ENCODE data around the gene CD55. TPM values are rescaled to one million over a fixed set of nuclear protein-coding genes. Genes with fewer than 3 reads are reported as not detected.

Gene CD55
- total RNA-seq, 1 experiment from 2014 or later: 47.9 TPM

DNA sequence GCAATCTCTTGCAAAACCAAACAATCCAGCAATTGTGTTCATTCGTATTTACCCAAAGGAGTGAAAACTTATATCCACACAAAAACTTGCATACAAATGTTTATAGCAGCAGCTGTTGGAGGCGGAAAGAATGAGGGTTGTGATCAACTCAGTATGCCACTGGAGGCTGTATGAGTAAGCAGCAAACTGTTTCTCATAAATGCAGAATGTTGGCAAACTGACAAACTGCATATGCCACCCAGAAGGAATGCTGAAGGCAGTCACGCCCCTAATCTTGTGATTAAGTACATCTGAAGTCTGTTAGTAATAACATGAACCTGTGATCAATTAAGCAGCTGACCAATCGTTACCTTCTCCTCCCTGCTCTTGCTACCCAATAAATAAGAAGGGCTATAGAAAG, 72.1 kb downstream of the CD55 start:
- peak; percentile 89 for DNase-seq (ENCODE audit: low read depth, low spot score)
- in situ Hi-C loops (cut with HindIII; ENCODE audit: low pct_unique_long_range_greater_than_20kb, low sequenced_read_pairs): no loop called here

DNA sequence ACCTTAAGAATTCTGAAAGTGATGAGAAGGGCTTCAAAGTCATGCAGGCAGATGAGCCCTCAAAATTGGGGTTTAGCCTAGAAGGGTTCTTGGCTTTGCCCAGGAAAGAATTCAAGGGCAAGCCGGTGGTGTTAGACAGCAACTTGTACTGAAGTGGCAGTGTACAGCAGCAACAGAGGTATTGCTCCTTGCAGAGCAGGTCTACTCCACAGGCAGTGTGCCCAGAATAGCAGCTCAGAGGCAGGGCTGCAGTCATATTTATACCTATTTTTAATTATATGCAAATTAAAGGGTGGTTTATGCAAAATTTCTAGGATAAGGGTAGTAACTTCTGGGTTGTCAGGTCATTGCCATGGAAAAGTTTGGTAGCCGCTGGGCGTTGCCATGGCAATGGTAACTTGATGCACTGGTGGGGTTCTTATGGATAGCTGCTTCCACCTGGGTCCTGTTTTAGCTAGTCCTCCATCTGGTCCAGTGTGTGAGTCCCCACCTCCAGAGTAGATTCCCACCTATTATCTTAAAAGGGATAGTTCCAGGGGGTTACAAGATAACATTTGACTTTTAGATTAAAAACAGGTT, 74.8 kb downstream of the CD55 start:
- in situ Hi-C loops (cut with HindIII; ENCODE audit: low pct_unique_long_range_greater_than_20kb, low sequenced_read_pairs): no loop called here
- DNase-seq (ENCODE audit: low read depth, low spot score): no peak

DNA sequence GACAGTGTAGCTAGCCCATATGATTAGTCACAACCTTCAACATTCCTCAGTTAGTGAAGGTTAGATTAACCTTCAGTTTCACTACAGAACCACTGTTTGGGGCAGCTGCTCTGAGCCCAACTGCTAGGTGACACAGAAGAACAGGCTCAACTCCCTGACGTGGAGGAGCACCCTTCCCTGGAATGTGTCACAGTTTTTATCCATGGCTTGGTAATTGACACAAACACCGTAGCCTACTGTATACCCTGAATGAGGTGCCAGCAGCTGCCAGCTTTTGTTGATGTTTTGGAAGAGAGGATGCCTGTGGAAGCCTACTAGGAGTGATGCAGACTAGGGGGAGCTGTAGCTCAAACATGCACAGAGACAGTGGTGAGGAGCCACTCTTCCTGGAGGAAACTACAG, 76.0 kb downstream of the CD55 start:
- in situ Hi-C loops (cut with HindIII; ENCODE audit: low pct_unique_long_range_greater_than_20kb, low sequenced_read_pairs): no loop called here
- peak; percentile 41 for DNase-seq (ENCODE audit: low read depth, low spot score)

DNA sequence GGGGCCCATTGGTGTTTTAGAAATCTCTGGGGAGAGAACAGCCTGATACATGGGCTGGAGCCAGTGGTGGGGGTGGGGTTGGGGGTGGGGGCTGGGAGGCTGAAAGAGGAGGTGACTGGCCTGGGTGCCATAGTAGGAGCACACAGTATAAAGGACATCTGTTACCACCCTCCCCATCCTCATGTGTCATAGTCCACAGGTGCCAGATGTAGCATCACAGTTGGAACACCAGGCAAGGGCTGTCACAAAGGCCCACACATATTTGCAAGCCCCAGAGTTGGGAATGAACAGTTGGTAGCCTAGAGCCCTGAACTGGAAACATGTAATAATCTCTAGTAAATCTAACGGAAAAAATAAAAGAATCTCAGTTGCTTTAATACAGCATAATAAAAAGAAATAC, 77.5 kb downstream of the CD55 start:
- in situ Hi-C loops (cut with HindIII; ENCODE audit: low pct_unique_long_range_greater_than_20kb, low sequenced_read_pairs): no loop called here
- no peak for DNase-seq (ENCODE audit: low read depth, low spot score)

DNA sequence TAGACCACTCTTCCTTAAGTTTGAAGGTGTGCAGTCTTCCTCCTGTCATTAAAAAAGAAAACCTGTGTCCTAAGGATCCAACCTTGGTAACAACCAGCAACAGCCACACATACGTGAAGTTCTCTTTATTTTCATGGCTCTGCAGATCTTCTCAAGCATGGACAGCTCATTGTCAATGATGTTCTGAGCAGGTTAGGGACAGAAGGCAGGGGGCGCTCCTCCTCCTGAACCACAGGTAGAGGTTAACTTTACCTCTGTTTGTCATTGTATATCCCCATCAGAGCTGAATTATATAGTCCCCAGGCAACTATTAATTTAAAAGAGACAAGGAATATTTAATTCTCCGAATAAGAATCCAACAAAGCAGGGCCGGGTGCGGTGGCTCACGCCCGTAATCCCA, 80.1 kb downstream of the CD55 start:
- DNase-seq (ENCODE audit: low read depth, low spot score): no peak
- in situ Hi-C loops (cut with HindIII; ENCODE audit: low pct_unique_long_range_greater_than_20kb, low sequenced_read_pairs): loop anchor here (10.0 kb wide), 1 partner anchor 297 kb away; the partner anchor contains the start of gene C4BPA

DNA sequence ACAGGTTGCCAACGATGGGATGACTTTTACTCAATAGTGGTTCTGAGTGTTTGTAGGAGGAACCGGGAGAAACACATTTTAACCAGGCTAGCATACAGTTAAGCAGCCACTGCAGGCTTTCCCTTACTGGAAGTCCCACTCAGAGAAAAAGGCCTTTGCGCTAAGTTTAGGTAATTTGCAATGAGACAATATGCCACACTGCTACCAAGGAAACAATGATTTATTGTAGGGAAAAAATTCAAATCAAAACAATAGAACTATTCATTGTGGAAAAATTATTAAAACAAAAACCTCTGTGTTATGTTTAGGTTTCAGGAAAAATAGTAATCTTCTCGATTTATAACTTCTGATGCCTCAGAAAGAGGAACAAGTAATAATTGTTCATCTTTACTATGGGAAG, 81.3 kb downstream of the CD55 start:
- in situ Hi-C loops (cut with HindIII; ENCODE audit: low pct_unique_long_range_greater_than_20kb, low sequenced_read_pairs): loop anchor here (10.0 kb wide), 1 partner anchor 298 kb away; the partner anchor contains the start of gene C4BPA
- peak; percentile 86 for DNase-seq (ENCODE audit: low read depth, low spot score)

DNA sequence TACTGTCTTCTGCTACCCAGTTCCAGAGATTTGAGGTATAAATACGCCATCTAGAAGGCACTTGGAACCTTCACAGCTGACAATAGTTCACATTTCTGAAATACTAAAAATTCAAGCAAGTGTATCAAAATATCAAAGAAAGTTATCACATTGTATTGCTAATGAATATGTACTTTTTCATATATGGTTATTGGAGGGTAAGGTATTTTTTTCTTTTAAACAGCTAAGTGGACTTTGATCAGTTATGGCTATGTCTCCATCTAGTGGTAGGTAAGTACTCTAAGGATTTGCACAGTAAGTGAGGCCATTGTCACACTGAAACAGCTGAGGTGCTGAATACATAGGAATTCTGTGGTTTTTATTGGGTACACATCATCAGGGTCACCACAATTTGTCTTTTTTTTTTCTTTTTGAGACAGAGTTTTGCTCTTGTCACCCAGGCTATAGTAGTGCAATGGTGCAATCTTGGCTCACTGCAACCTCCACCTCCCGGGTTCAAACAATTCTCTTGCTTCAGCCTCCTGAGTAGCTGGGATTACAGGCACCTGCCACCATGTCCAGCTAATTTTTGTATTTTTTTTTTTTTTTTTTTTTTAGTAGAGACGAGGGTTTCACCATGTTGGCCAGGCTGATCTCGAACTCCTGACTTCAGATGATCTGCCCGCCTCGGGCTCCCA, 83.5 kb downstream of the CD55 start:
- in situ Hi-C loops (cut with HindIII; ENCODE audit: low pct_unique_long_range_greater_than_20kb, low sequenced_read_pairs): loop anchor here (10.0 kb wide), 1 partner anchor 300 kb away; the partner anchor contains the start of gene C4BPA

DNA sequence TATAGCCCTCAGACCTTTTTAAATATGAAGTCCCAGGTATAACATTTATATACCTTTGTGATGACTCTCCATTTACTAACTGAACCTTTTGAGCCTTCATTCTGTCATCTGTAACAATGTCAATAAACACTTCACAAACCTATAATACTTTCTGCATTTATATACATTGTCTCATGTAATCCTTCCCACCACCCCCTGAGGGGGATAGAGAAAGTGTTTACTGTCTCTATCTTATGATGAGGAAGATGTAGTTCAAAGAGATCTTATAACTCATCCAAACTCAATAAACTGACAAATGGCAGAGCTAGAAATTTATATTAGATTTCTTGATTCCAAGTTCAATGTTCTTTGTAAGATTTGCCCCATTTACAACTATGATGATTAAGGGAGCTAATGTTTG, 84.3 kb downstream of the CD55 start:
- DNase-seq (ENCODE audit: low read depth, low spot score): no peak

More for the DNA sequence above, 83.5 kb downstream of the CD55 start:
- peak; percentile 78 for DNase-seq (ENCODE audit: low read depth, low spot score)

DNA sequence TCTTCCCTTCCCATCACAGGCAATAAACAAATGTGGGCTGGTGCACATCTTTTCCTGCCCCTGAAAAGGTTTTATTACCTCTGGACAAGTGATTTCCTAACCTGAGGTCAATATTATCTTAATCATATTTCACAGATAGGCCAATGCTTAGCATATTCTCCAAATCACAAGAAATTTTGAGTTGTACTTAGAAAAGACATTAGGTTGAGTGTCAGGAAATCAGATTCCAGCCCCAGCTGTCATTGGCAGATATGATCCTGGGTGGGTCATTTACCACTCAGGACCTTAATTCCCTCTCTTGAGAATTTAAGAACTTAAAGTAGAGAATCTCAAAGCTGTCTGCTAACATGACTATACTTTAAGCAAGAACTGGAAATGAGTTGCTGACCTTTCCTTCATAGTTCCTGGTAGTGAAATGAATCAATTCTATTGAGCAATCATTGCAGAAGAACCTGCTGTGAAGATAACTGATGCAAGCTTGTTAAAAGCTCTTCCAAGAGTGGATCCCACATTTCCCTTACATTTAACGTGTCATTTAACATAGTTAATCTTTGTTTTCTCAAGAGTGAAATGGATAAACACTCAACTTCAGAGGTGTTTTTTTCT, 86.3 kb downstream of the CD55 start:
- DNase-seq (ENCODE audit: low read depth, low spot score): no peak
- in situ Hi-C loops (cut with HindIII; ENCODE audit: low pct_unique_long_range_greater_than_20kb, low sequenced_read_pairs): loop anchor here (10.0 kb wide), 1 partner anchor 303 kb away; the partner anchor contains the start of gene C4BPA

More for the DNA sequence above, 84.3 kb downstream of the CD55 start:
- in situ Hi-C loops (cut with HindIII; ENCODE audit: low pct_unique_long_range_greater_than_20kb, low sequenced_read_pairs): loop anchor here (10.0 kb wide), 1 partner anchor 301 kb away; the partner anchor contains the start of gene C4BPA

Other genes starting within 250 kb of the CD55 start
- not detected in 2 replicates for gene C4BPB, start 232.8 kb upstream of the CD55 start, total RNA-seq (2014; rRNA removed; shearing (Covaris generic))
- gene C4BPA, start 217.4 kb upstream of the CD55 start, total RNA-seq (2014; rRNA removed; shearing (Covaris generic)): not detected in 2 replicates
- gene CR2, start 132.7 kb downstream of the CD55 start, total RNA-seq (2014; rRNA removed; shearing (Covaris generic)): not detected in 2 replicates
- not detected in 2 replicates for gene CR1, start 174.5 kb downstream of the CD55 start, total RNA-seq (2014; rRNA removed; shearing (Covaris generic))